GM12891 (cell line): ENCODE data around the gene METRNL.

Experiments used
- POLR2A ChIP-seq: IDR thresholded peaks from 2 replicates; pipeline ENCODE4 v1.6.1; 2011; ENCODE audit warnings: low read depth, low read length, control low read depth
- POLR2AphosphoS5 ChIP-seq: IDR thresholded peaks from 2 replicates; pipeline ENCODE4 v1.6.1; 2011; ENCODE audit warnings: low read depth, low read length, control low read depth
- POU2F2 ChIP-seq: IDR thresholded peaks from 2 replicates; pipeline ENCODE4 v1.6.1; 2011; ENCODE audit warnings: low read depth, mild to moderate bottlenecking, control low read depth, low read length, moderate library complexity
- TAF1 ChIP-seq: IDR thresholded peaks from 2 replicates; pipeline ENCODE4 v1.6.1; 2011; ENCODE audit warnings: low read depth, low read length, control low read depth

DNA sequence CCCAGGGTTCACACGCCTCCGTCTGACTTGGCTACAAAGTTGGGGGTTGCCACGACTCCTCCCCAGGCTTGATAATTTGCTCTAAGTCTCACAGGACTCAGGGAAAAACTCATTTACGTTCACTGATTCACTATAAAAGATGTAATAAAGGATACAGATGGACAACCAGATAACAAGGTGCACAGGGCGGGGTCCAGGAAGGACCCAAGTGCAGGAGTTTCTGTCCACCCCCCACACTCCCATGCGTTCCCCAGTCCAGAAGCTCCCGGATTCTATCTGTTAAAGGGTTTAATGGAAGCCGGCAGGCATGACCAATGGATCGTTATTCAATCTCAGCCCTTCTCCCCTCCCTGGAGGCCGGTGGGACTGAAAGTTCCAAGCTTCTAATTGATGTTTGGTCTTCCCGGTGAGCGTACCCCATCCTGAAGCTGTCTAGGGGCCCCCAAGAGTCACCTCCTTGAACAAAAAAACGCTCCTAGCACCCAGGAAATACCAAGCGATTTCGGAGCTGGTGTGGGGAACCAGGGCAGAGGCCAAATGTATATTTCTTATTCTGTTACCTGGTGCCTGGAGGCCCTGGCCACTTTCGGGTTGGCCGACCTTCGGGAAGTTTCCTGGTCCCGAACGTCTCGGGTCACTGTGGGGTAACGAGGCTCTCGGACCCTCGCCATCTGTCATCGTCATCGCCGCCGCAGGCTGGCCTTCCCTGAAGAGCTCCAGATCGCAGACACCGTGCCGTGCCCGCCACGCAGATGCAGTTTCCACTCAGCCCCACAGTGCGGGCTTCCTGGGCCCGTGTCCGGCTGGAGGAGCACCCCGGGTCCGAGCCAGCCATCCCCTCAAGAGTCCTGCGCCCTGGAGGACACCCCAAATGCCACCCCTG lies 13.5 kb upstream of the METRNL start:
- TF ChIP-seq POLR2AphosphoS5 (no peak), POU2F2 (no peak), POLR2A (no peak), TAF1 (no peak)
